Endothelial cell (in vitro differentiated cells): ENCODE results near the gene ZNF581. TPM values are rescaled to one million over a fixed set of nuclear protein-coding genes. Genes with fewer than 3 reads are reported as not detected.

Source experiments
- DNase-seq: peaks from one replicate; pipeline ENCODE4 v3.0.0; 2021; ENCODE audit warnings: low spot score
- H3K27ac Mint-ChIP-seq: one replicate; pipeline ENCODE4 v1.8.0; 2021; ENCODE audit warnings: mixed read lengths, inconsistent platforms; ENCODE audit not compliant: unreplicated experiment
- H3K27me3 Mint-ChIP-seq: one replicate; pipeline ENCODE4 v1.8.0; 2021; ENCODE audit warnings: mild to moderate bottlenecking, moderate library complexity, mixed read lengths, inconsistent platforms; ENCODE audit not compliant: unreplicated experiment
- H3K36me3 Mint-ChIP-seq: one replicate; pipeline ENCODE4 v1.8.0; 2021; ENCODE audit warnings: mild to moderate bottlenecking, low read depth, mixed read lengths, inconsistent platforms; ENCODE audit not compliant: unreplicated experiment
- H3K4me1 Mint-ChIP-seq: one replicate; pipeline ENCODE4 v1.8.0; 2021; ENCODE audit warnings: mild to moderate bottlenecking, mixed read lengths, inconsistent platforms; ENCODE audit not compliant: unreplicated experiment
- H3K4me3 Mint-ChIP-seq: one replicate; pipeline ENCODE4 v1.8.0; 2021; ENCODE audit warnings: mild to moderate bottlenecking, mixed read lengths, inconsistent platforms; ENCODE audit not compliant: unreplicated experiment
- H3K9me3 Mint-ChIP-seq: one replicate; pipeline ENCODE4 v1.8.0; 2021; ENCODE audit warnings: mixed read lengths, inconsistent platforms; ENCODE audit not compliant: unreplicated experiment
- CTCF ChIP-seq: fragments of 200-600 bp; sonication (generic); IDR thresholded peaks from one replicate; pipeline ENCODE4 v1.5.0; 2021; ENCODE audit warnings: antibody characterized with exemption; ENCODE audit not compliant: unreplicated experiment
- total RNA-seq: library from RNA; stranded (reverse); fragmentation: NEBNext Ultra II Directional; extraction: Animal tissue kit (Norgen Biotek cat#: 25700); gene quantifications from one replicate; pipeline ENCODE4 v1.2.1, GENCODE V29; 2021; ENCODE audit not compliant: unreplicated experiment

The ZNF581 gene
- total RNA-seq, 1 donor from 2014 or later: 47.2 TPM

GRCh38 chr19:55646889-55647731 is 3.7 kb downstream of the ZNF581 start:
- peaks cover 19% of the 10 kb centered on the region for H3K36me3 Mint-ChIP-seq
- TF ChIP-seq CTCF: no peak
- H3K27ac Mint-ChIP-seq: peak overlapping the region; percentile 30
- peaks cover 19% of the 10 kb centered on the region for H3K4me1 Mint-ChIP-seq
- peaks cover 32% of the 10 kb centered on the region for H3K27me3 Mint-ChIP-seq
- H3K9me3 Mint-ChIP-seq: no peaks in the 10 kb centered on the region
- H3K4me3 Mint-ChIP-seq: peak overlapping the region; percentile 87
- no peak for DNase-seq

- Mint-ChIP-seq H3K27ac (peak within 1 kb of the TSS; percentile 30), H3K4me1 (peaks cover 19% of the 10 kb centered on the region), H3K36me3 (peaks cover 17% of the 10 kb centered on the region), H3K27me3 (peaks cover 31% of the 10 kb centered on the region), H3K9me3 (no peaks in the 10 kb centered on the region), H3K4me3 (peak within 1 kb of the TSS; percentile 88)
- no peak for TF ChIP-seq CTCF
- peak; percentile 62 for DNase-seq
Observed at GRCh38 chr19:55647732-55648584, 4.5 kb downstream of the ZNF581 start, which contains the start of gene CCDC106. Gene CCDC106 (plus strand): TSS chr19:55648212. CDS start chr19:55649047, 835 bp downstream.

- Mint-ChIP-seq H3K27ac (no peak overlapping the region), H3K4me3 (peak overlapping the region; percentile 88), H3K36me3 (peaks cover 12% of the 10 kb centered on the region), H3K27me3 (peaks cover 32% of the 10 kb centered on the region), H3K4me1 (peaks cover 15% of the 10 kb centered on the region), H3K9me3 (no peaks in the 10 kb centered on the region)
- no peak for TF ChIP-seq CTCF
- DNase-seq: no peak
Observed at GRCh38 chr19:55648585-55649267, 5.3 kb downstream of the ZNF581 start.

GRCh38 chr19:55649268-55650125 is 6.0 kb downstream of the ZNF581 start:
- H3K4me3 Mint-ChIP-seq: peak overlapping the region; percentile 88
- no peak for DNase-seq
- H3K9me3 Mint-ChIP-seq: no peaks in the 10 kb centered on the region
- TF ChIP-seq CTCF: no peak
- H3K27me3 Mint-ChIP-seq: peaks cover 36% of the 10 kb centered on the region
- peak overlapping the region; percentile 42 for H3K27ac Mint-ChIP-seq
- peaks cover 20% of the 10 kb centered on the region for H3K4me1 Mint-ChIP-seq
- H3K36me3 Mint-ChIP-seq: peaks cover 15% of the 10 kb centered on the region
